CD4-positive, alpha-beta T cell (primary cell): ENCODE data around the gene SCN8A. TPM values are rescaled to one million over a fixed set of nuclear protein-coding genes. Genes with fewer than 3 reads are reported as not detected.

ENCODE experiments used
- ATAC-seq: fragments of 200-7000 bp; cut with Tn5 transposase; one replicate; pipeline ENCODE4 v1.10.0; 2022; ENCODE audit warnings: mild to moderate bottlenecking; ENCODE audit not compliant: poor library complexity
- CTCF ChIA-PET: fragments of 350-600 bp; sonication (Branson Sonifier 250); formaldehyde crosslinking; loops from one replicate; lab custom pipeline; 2021; ENCODE audit warnings: antibody characterized with exemption, inconsistent platforms; lab: Charles Lee
- POLR2A ChIA-PET: fragments of 350-600 bp; sonication (Branson Sonifier 250); formaldehyde crosslinking; loops from one replicate; lab custom pipeline; 2021; ENCODE audit warnings: antibody characterized with exemption, inconsistent platforms; lab: Charles Lee
- DNase-seq, 14 experiments: peaks; one replicate each; pipeline ENCODE4 v3.0.0-alpha.2; 2013 to 2020; ENCODE audit warnings: mixed read lengths in 2 of 14
- H3K27ac ChIP-seq, 2 donors: one replicate each; pipeline versions ENCODE4 v1.5.1 to v1.7.0; 2013; ENCODE audit warnings: low read length in 2 of 2, low read depth in 1 of 2, mild to moderate bottlenecking in 1 of 2
- H3K27me3 ChIP-seq, 2 experiments: 1 replicate in 1 of 2; 2 replicates in 1 of 2; pipeline versions ENCODE4 v1.6.1 to v1.7.0; 2013; ENCODE audit warnings: low read length in 2 of 2, control low read depth in 1 of 2, mild to moderate bottlenecking in 1 of 2, moderate library complexity in 1 of 2; ENCODE audit not compliant: insufficient read depth in 2 of 2, control insufficient read depth in 1 of 2
- H3K36me3 ChIP-seq: one replicate; pipeline ENCODE4 v1.6.1; 2013; ENCODE audit warnings: low read length, control low read depth; ENCODE audit not compliant: insufficient read depth
- H3K4me1 ChIP-seq: one replicate; pipeline ENCODE4 v1.6.1; 2013; ENCODE audit warnings: low read length, control low read depth; ENCODE audit not compliant: insufficient read depth
- H3K4me3 ChIP-seq: one replicate; pipeline ENCODE4 v1.5.1; 2013; ENCODE audit warnings: mild to moderate bottlenecking, low read length, moderate library complexity
- H3K9me3 ChIP-seq, 2 experiments: 1 replicate in 1 of 2; 2 replicates in 1 of 2; pipeline versions ENCODE4 v1.6.1 to v1.7.0; 2013; ENCODE audit warnings: low read length in 2 of 2, mild to moderate bottlenecking in 2 of 2, control low read depth in 1 of 2, moderate library complexity in 1 of 2; ENCODE audit not compliant: control insufficient read depth in 1 of 2, insufficient read depth in 1 of 2
- H3K27ac Mint-ChIP-seq: one replicate; pipeline ENCODE4 v1.8.0; 2020; ENCODE audit warnings: mixed read lengths
- H3K27me3 Mint-ChIP-seq: one replicate; pipeline ENCODE4 v1.8.0; 2021; ENCODE audit warnings: mixed read lengths
- H3K36me3 Mint-ChIP-seq: one replicate; pipeline ENCODE4 v1.8.0; 2021; ENCODE audit warnings: low read depth, mixed read lengths
- H3K4me1 Mint-ChIP-seq: one replicate; pipeline ENCODE4 v1.8.0; 2021; ENCODE audit warnings: low read depth, mixed read lengths
- H3K4me3 Mint-ChIP-seq: one replicate; pipeline ENCODE4 v1.8.0; 2020; ENCODE audit warnings: mild to moderate bottlenecking, mixed read lengths
- H3K9me3 Mint-ChIP-seq: one replicate; pipeline ENCODE4 v1.8.0; 2020; ENCODE audit warnings: mixed read lengths
- CTCF ChIP-seq: fragments of 200-600 bp; IDR thresholded peaks from one replicate; pipeline ENCODE4 v1.8.0; 2022; ENCODE audit warnings: antibody characterized with exemption, mild to moderate bottlenecking
- intact Hi-C, 2 experiments: fragments of 100-400 bp; cut with DNase I in 1 of 2; cut with micrococcal nuclease in 1 of 2; formaldehyde crosslinking; loops; one replicate each; pipeline versions ENCODE4 v1.15.1 to v1.9.0; 2023 to 2025; cut with DNase I, micrococcal nuclease
- total RNA-seq, 174 experiments: library from RNA in 2 of 174; stranded (reverse) in 2 of 174; gene quantifications; one replicate each; pipeline ENCODE4 v1.2.3 and lab custom pipeline; 2021 to 2026

The SCN8A gene
- total RNA-seq, 2 experiments from 2014 or later: 0.14 to 0.36 TPM

- no peak for ATAC-seq
- no peak for TF ChIP-seq CTCF
- Histone ChIP-seq H3K4me1 (no peaks in the 10 kb centered on the region), H3K4me3 (no peak overlapping the region), H3K9me3 (no peaks in the 10 kb centered on the region), H3K27me3 (peaks cover 0 to 5% of the 10 kb centered on the region in 2 experiments), H3K36me3 (no peaks in the 10 kb centered on the region), H3K27ac (no peak overlapping the region)
- Mint-ChIP-seq H3K27ac (no peak overlapping the region), H3K27me3 (peaks cover 27% of the 10 kb centered on the region), H3K4me1 (no peaks in the 10 kb centered on the region), H3K4me3 (no peak overlapping the region), H3K9me3 (no peaks in the 10 kb centered on the region), H3K36me3 (no peaks in the 10 kb centered on the region)
- intact Hi-C loops: no loop called here
- POLR2A ChIA-PET: no interaction called here
- CTCF ChIA-PET: no interaction called here
- DNase-seq: no peak
Observed at GRCh38 chr12:51661199-51661598, 70.2 kb downstream of the SCN8A start.

GRCh38 chr12:51661836-51662235, 70.8 kb downstream of the SCN8A start:
- Mint-ChIP-seq H3K4me3 (no peak overlapping the region), H3K36me3 (no peaks in the 10 kb centered on the region), H3K27ac (no peak overlapping the region), H3K27me3 (peaks cover 27% of the 10 kb centered on the region), H3K9me3 (no peaks in the 10 kb centered on the region), H3K4me1 (no peaks in the 10 kb centered on the region)
- H3K4me1 ChIP-seq: no peaks in the 10 kb centered on the region
- no peak for ATAC-seq
- ChIA-PET CTCF (no interaction called here), POLR2A (no interaction called here)
- no peak overlapping the region for H3K27ac ChIP-seq
- no peak for TF ChIP-seq CTCF
- no peak for DNase-seq
- peaks cover 0 to 5% of the 10 kb centered on the region in 2 experiments for H3K27me3 ChIP-seq
- no peak overlapping the region for H3K4me3 ChIP-seq
- H3K36me3 ChIP-seq: no peaks in the 10 kb centered on the region
- no peaks in the 10 kb centered on the region for H3K9me3 ChIP-seq
- intact Hi-C loops: no loop called here

- DNase-seq (no peak), ATAC-seq (no peak)
- no peak overlapping the region for H3K27ac ChIP-seq
- Mint-ChIP-seq H3K9me3 (no peaks in the 10 kb centered on the region), H3K27ac (no peak overlapping the region), H3K4me3 (no peak overlapping the region), H3K4me1 (no peaks in the 10 kb centered on the region), H3K36me3 (no peaks in the 10 kb centered on the region), H3K27me3 (peaks cover 23% of the 10 kb centered on the region)
- CTCF ChIA-PET: no interaction called here
- no peak overlapping the region for H3K4me3 ChIP-seq
- peaks cover 0 to 5% of the 10 kb centered on the region in 2 experiments for H3K27me3 ChIP-seq
- POLR2A ChIA-PET: no interaction called here
- no peaks in the 10 kb centered on the region for H3K36me3 ChIP-seq
- no peak for TF ChIP-seq CTCF
- no peaks in the 10 kb centered on the region for H3K9me3 ChIP-seq
- intact Hi-C loops: no loop called here
- no peaks in the 10 kb centered on the region for H3K4me1 ChIP-seq
Observed at GRCh38 chr12:51662728-51663154, 71.7 kb downstream of the SCN8A start.
